Mesenchymal stem cell (in vitro differentiated cells and primary cell): ENCODE data around the gene DRAXIN.

Experiments
- DNase-seq: peaks from one replicate; pipeline ENCODE4 v3.0.0-alpha.2; 2013
- H2AFZ ChIP-seq: one replicate; pipeline ENCODE4 v1.6.1; 2013; ENCODE audit warnings: low read depth, mild to moderate bottlenecking, control low read depth, inconsistent platforms, low read length, moderate library complexity
- H2AK5ac ChIP-seq: 2 replicates; pipeline ENCODE4 v1.6.1; 2013; ENCODE audit warnings: low read length, moderate library complexity, mild to moderate bottlenecking, inconsistent platforms; ENCODE audit not compliant: severe bottlenecking
- H2BK120ac ChIP-seq: one replicate; pipeline ENCODE4 v1.6.1; 2013; ENCODE audit warnings: low read depth, mild to moderate bottlenecking, inconsistent platforms, low read length, moderate library complexity
- H2BK12ac ChIP-seq, 2 experiments: one replicate each; pipeline ENCODE4 v1.6.1; 2013; ENCODE audit warnings: inconsistent platforms in 2 of 2, low read length in 2 of 2, mild to moderate bottlenecking in 2 of 2, moderate library complexity in 2 of 2, control low read depth in 1 of 2
- H2BK15ac ChIP-seq: one replicate; pipeline ENCODE4 v1.6.1; 2013; ENCODE audit warnings: mild to moderate bottlenecking, low read depth, inconsistent platforms; ENCODE audit not compliant: poor library complexity, severe bottlenecking
- H2BK5ac ChIP-seq: 2 replicates; pipeline ENCODE4 v1.6.1; 2013; ENCODE audit warnings: low read depth, mild to moderate bottlenecking, low read length, control low read depth, inconsistent platforms; ENCODE audit not compliant: poor library complexity, severe bottlenecking
- H3K14ac ChIP-seq, 2 experiments: one replicate each; pipeline ENCODE4 v1.6.1; 2013; ENCODE audit warnings: inconsistent platforms in 2 of 2, low read length in 2 of 2, control low read depth in 1 of 2, mild to moderate bottlenecking in 1 of 2, moderate library complexity in 1 of 2
- H3K18ac ChIP-seq, 2 experiments: one replicate each; pipeline ENCODE4 v1.6.1; 2013; ENCODE audit warnings: inconsistent platforms in 2 of 2, low read length in 2 of 2, control low read depth in 1 of 2, low read depth in 1 of 2, mild to moderate bottlenecking in 1 of 2
- H3K23ac ChIP-seq, 2 experiments: one replicate each; pipeline ENCODE4 v1.6.1; 2013; ENCODE audit warnings: inconsistent platforms in 2 of 2, low read length in 2 of 2, mild to moderate bottlenecking in 2 of 2, moderate library complexity in 2 of 2, control low read depth in 1 of 2
- H3K27ac ChIP-seq: 2 replicates; pipeline ENCODE4 v1.5.1; 2013; ENCODE audit warnings: mild to moderate bottlenecking, moderate library complexity, low read length, control low read depth, inconsistent platforms; ENCODE audit not compliant: poor library complexity, severe bottlenecking
- H3K27me3 ChIP-seq, 2 experiments: 2 replicates each; pipeline versions ENCODE4 v1.6.1 to v1.7.0; 2013; ENCODE audit warnings: low read length in 2 of 2, mild to moderate bottlenecking in 2 of 2, moderate library complexity in 2 of 2, control low read depth in 1 of 2, inconsistent platforms in 1 of 2; ENCODE audit not compliant: control insufficient read depth in 1 of 2, insufficient read depth in 1 of 2
- H3K36me3 ChIP-seq, 2 experiments: 2 replicates each; pipeline versions ENCODE4 v1.6.1 to v1.7.0; 2013; ENCODE audit warnings: low read length in 2 of 2, control low read depth in 1 of 2, inconsistent platforms in 1 of 2, low read depth in 1 of 2, mild to moderate bottlenecking in 1 of 2; ENCODE audit not compliant: insufficient read depth in 2 of 2, control insufficient read depth in 1 of 2
- H3K4ac ChIP-seq, 2 experiments: one replicate each; pipeline ENCODE4 v1.6.1; 2013; ENCODE audit warnings: inconsistent platforms in 2 of 2, low read length in 2 of 2, mild to moderate bottlenecking in 2 of 2, moderate library complexity in 2 of 2, control low read depth in 1 of 2, low read depth in 1 of 2
- H3K4me1 ChIP-seq: 2 replicates; pipeline ENCODE4 v1.6.1; 2013; ENCODE audit warnings: low read depth, low read length, control low read depth; ENCODE audit not compliant: control insufficient read depth, insufficient read depth
- H3K4me2 ChIP-seq: 2 replicates; pipeline ENCODE4 v1.6.1; 2013; ENCODE audit warnings: low read length, mild to moderate bottlenecking, inconsistent platforms; ENCODE audit not compliant: poor library complexity, severe bottlenecking
- H3K4me3 ChIP-seq, 2 experiments: 2 replicates each; pipeline versions ENCODE4 v1.5.1 to v1.7.0; 2013; ENCODE audit warnings: low read length in 2 of 2, mild to moderate bottlenecking in 2 of 2, control low read depth in 1 of 2, low read depth in 1 of 2; ENCODE audit not compliant: insufficient read depth in 1 of 2
- H3K79me1 ChIP-seq: replicated peaks from 2 replicates; pipeline ENCODE4 v1.6.1; 2013; ENCODE audit warnings: mild to moderate bottlenecking, control low read depth, low read length, inconsistent platforms; ENCODE audit not compliant: poor library complexity, severe bottlenecking
- H3K9ac ChIP-seq: 2 replicates; pipeline ENCODE4 v1.7.0; 2013; ENCODE audit warnings: mild to moderate bottlenecking, low read length, moderate library complexity
- H3K9me3 ChIP-seq: 2 replicates; pipeline ENCODE4 v1.7.0; 2013; ENCODE audit warnings: mild to moderate bottlenecking, low read length; ENCODE audit not compliant: control insufficient read depth
- H4K8ac ChIP-seq: one replicate; pipeline ENCODE4 v1.6.1; 2013; ENCODE audit warnings: inconsistent platforms, mild to moderate bottlenecking, low read length, moderate library complexity
- H4K91ac ChIP-seq: one replicate; pipeline ENCODE4 v1.6.1; 2013; ENCODE audit warnings: mild to moderate bottlenecking, low read length, inconsistent platforms
- WGBS: methylation state at CpG from one replicate; pipeline ENCODE4 v1.1.7; 2013; ENCODE audit warnings: mixed read lengths; 5-methylcytosine and 5-hydroxymethylcytosine counted together

DRAXIN gene

GRCh38 chr1:11741919-11742558 is 50.5 kb downstream of the DRAXIN start:
- Histone ChIP-seq H2BK5ac (no peak overlapping the region), H3K27ac (no peak overlapping the region), H2AK5ac (no peak overlapping the region), H2BK12ac (no peak overlapping the region), H3K4me3 (no peak overlapping the region), H3K23ac (no peak overlapping the region), H2BK15ac (no peak overlapping the region), H4K91ac (no peak overlapping the region), H3K27me3 (no peaks in the 10 kb centered on the region), H3K4me2 (no peak overlapping the region), H3K9me3 (no peaks in the 10 kb centered on the region), H2AFZ (no peak overlapping the region), H3K9ac (no peak overlapping the region), H3K14ac (no peak overlapping the region), H3K79me1 (peaks cover 29% of the 10 kb centered on the region), H4K8ac (no peak overlapping the region), H3K36me3 (peaks cover 4 to 10% of the 10 kb centered on the region in 2 experiments), H3K18ac (no peak overlapping the region), H2BK120ac (no peak overlapping the region), H3K4ac (no peak overlapping the region), H3K4me1 (peaks cover 5% of the 10 kb centered on the region)
- WGBS = 86% methylated on average over 4 of the region's 5 CpGs
- no peak for DNase-seq

GRCh38 chr1:11744287-11744686 is 52.8 kb downstream of the DRAXIN start:
- Histone ChIP-seq H2BK120ac (no peak overlapping the region), H3K4me2 (no peak overlapping the region), H4K91ac (no peak overlapping the region), H3K14ac (no peak overlapping the region), H3K4me3 (no peak overlapping the region), H2BK12ac (no peak overlapping the region), H4K8ac (peak overlapping the region; percentile 14), H3K36me3 (peaks cover 7 to 33% of the 10 kb centered on the region in 2 experiments), H2AFZ (no peak overlapping the region), H3K4ac (no peak overlapping the region), H2AK5ac (no peak overlapping the region), H2BK15ac (no peak overlapping the region), H3K27ac (no peak overlapping the region), H3K9me3 (no peaks in the 10 kb centered on the region), H3K79me1 (peaks cover 22% of the 10 kb centered on the region), H2BK5ac (no peak overlapping the region), H3K4me1 (peaks cover 3% of the 10 kb centered on the region), H3K18ac (no peak overlapping the region), H3K9ac (no peak overlapping the region), H3K27me3 (no peaks in the 10 kb centered on the region), H3K23ac (no peak overlapping the region)
- DNase-seq = no peak
- 91% methylated on average over 9 of the region's 9 CpGs for WGBS

GRCh38 chr1:11746092-11746491 is 54.6 kb downstream of the DRAXIN start:
- Histone ChIP-seq H4K8ac (no peak overlapping the region), H2BK120ac (no peak overlapping the region), H2AK5ac (no peak overlapping the region), H2BK15ac (no peak overlapping the region), H3K36me3 (peaks cover 25 to 49% of the 10 kb centered on the region in 2 experiments), H3K27me3 (no peaks in the 10 kb centered on the region), H3K4ac (no peak overlapping the region), H3K18ac (no peak overlapping the region), H4K91ac (no peak overlapping the region), H3K79me1 (peaks cover 12% of the 10 kb centered on the region), H3K4me1 (peaks cover 3% of the 10 kb centered on the region), H3K9ac (no peak overlapping the region), H3K4me2 (no peak overlapping the region), H3K4me3 (no peak overlapping the region), H2BK12ac (no peak overlapping the region), H2AFZ (no peak overlapping the region), H3K9me3 (no peaks in the 10 kb centered on the region), H2BK5ac (no peak overlapping the region), H3K23ac (no peak overlapping the region), H3K27ac (no peak overlapping the region), H3K14ac (no peak overlapping the region)
- WGBS = 87% methylated on average over 5 of the region's 6 CpGs
- DNase-seq = no peak

- H3K79me1 ChIP-seq = peaks cover 5% of the 10 kb centered on the region
- H3K27me3 ChIP-seq = no peaks in the 10 kb centered on the region
- H2BK5ac ChIP-seq = no peak overlapping the region
- H2AFZ ChIP-seq = no peak overlapping the region
- DNase-seq = no peak
- H3K4me2 ChIP-seq = no peak overlapping the region
- 92% methylated on average over 20 of the region's 20 CpGs for WGBS
- H2AK5ac ChIP-seq = no peak overlapping the region
- no peak overlapping the region for H3K27ac ChIP-seq
- no peak overlapping the region for H3K23ac ChIP-seq
- no peak overlapping the region for H2BK15ac ChIP-seq
- no peak overlapping the region for H4K8ac ChIP-seq
- peaks cover 31 to 54% of the 10 kb centered on the region in 2 experiments for H3K36me3 ChIP-seq
- no peak overlapping the region for H2BK12ac ChIP-seq
- no peaks in the 10 kb centered on the region for H3K9me3 ChIP-seq
- H2BK120ac ChIP-seq = no peak overlapping the region
- H4K91ac ChIP-seq = no peak overlapping the region
- H3K4me3 ChIP-seq = no peak overlapping the region
- H3K4me1 ChIP-seq = peaks cover 3% of the 10 kb centered on the region
- no peak overlapping the region for H3K18ac ChIP-seq
- no peak overlapping the region for H3K4ac ChIP-seq
- H3K14ac ChIP-seq = no peak overlapping the region
- no peak overlapping the region for H3K9ac ChIP-seq
These were observed 55.4 kb downstream of the DRAXIN start for GRCh38 chr1:11746795-11747487.
